Measurements from ENCODE around the gene RMI2. TPM values are rescaled to one million over a fixed set of nuclear protein-coding genes. Genes with fewer than 3 reads are reported as not detected.

Gene RMI2
- total and polyA plus RNA-seq, 4 donors, result 0.28 to 8.5 (median 0.83) TPM

DNA sequence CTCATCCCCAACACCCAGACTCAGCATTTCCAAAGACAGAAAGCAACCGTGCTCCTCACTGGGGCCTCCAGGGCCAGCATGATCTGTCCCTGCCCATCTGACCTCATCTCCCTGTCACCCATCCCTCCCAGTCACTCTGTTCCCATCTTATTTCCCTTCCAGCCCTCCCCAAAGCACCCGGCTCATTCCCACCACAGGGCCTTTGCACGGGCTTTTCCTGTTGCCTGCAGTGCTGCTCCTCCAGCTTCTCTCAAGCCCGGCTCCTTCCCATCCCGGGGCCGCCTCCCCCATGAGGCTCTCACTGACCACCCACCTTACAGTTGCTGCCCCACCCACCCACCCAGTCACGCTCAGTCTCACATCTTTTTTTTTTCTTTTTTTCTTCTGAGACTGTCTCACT lies 54.8 kb downstream of the RMI2 start:
- Histone ChIP-seq H3K4me3 (ENCODE audit: low read depth in 1 of 3, low read length in 3 of 3) (no peak overlapping the region), H3K4me1 (ENCODE audit: control insufficient read depth in 4 of 4, insufficient read depth in 4 of 4, low read length in 3 of 4) (peaks cover 2 to 31% (median 23%) of the 10 kb centered on the region in 4 donors), H3K27ac (ENCODE audit: low read depth in 1 of 2, low read length in 2 of 2) (no peak overlapping the region), H3K27me3 (ENCODE audit: control insufficient read depth in 4 of 4, insufficient read depth in 4 of 4, low read length in 3 of 4) (no peaks in the 10 kb centered on the region), H3K9me3 (ENCODE audit: control insufficient read depth in 4 of 4, low read length in 3 of 4) (no peaks in the 10 kb centered on the region), H3K9ac (ENCODE audit: low read depth in 1 of 2, low read length in 2 of 2) (no peak overlapping the region), H3K36me3 (ENCODE audit: control insufficient read depth in 4 of 4, insufficient read depth in 3 of 4, low read depth in 1 of 4, low read length in 3 of 4) (no peaks in the 10 kb centered on the region)
- WGBS, result 96% methylated on average over 7 of the region's 7 CpGs
- no peak for DNase-seq (ENCODE audit: low spot score)
- TF ChIP-seq HNF4A (conservative IDR thresholded peaks at IDR 0.05) (no peak), EGR1 (IDR thresholded peaks at IDR 0.05; ENCODE audit: low read depth in 2 of 2) (no peak), HNF4G (IDR thresholded peaks at IDR 0.05) (no peak), TAF1 (conservative IDR thresholded peaks at IDR 0.05) (no peak), FOXA2 (IDR thresholded peaks at IDR 0.05) (no peak), FOXA1 (IDR thresholded peaks at IDR 0.05) (no peak), SP1 (IDR thresholded peaks at IDR 0.05) (no peak), YY1 (IDR thresholded peaks at IDR 0.05) (no peak), NR2F2 (IDR thresholded peaks at IDR 0.05) (no peak)
- TF ChIP-seq, protein P1, sequence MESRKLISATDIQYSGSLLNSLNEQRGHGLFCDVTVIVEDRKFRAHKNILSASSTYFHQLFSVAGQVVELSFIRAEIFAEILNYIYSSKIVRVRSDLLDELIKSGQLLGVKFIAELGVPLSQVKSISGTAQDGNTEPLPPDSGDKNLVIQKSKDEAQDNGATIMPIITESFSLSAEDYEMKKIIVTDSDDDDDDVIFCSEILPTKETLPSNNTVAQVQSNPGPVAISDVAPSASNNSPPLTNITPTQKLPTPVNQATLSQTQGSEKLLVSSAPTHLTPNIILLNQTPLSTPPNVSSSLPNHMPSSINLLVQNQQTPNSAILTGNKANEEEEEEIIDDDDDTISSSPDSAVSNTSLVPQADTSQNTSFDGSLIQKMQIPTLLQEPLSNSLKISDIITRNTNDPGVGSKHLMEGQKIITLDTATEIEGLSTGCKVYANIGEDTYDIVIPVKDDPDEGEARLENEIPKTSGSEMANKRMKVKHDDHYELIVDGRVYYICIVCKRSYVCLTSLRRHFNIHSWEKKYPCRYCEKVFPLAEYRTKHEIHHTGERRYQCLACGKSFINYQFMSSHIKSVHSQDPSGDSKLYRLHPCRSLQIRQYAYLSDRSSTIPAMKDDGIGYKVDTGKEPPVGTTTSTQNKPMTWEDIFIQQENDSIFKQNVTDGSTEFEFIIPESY (IDR thresholded peaks at IDR 0.05), result no peak
- TF ChIP-seq, protein P2, sequence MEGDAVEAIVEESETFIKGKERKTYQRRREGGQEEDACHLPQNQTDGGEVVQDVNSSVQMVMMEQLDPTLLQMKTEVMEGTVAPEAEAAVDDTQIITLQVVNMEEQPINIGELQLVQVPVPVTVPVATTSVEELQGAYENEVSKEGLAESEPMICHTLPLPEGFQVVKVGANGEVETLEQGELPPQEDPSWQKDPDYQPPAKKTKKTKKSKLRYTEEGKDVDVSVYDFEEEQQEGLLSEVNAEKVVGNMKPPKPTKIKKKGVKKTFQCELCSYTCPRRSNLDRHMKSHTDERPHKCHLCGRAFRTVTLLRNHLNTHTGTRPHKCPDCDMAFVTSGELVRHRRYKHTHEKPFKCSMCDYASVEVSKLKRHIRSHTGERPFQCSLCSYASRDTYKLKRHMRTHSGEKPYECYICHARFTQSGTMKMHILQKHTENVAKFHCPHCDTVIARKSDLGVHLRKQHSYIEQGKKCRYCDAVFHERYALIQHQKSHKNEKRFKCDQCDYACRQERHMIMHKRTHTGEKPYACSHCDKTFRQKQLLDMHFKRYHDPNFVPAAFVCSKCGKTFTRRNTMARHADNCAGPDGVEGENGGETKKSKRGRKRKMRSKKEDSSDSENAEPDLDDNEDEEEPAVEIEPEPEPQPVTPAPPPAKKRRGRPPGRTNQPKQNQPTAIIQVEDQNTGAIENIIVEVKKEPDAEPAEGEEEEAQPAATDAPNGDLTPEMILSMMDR (IDR thresholded peaks at IDR 0.05; ENCODE audit: low read depth, low read length, missing input control), result no peak

Small RNA genes within 50 kb of the gene (small RNA-seq; reads per million reads assigned to genes)
- gene AC099489.2 (not detected), gene MIR548H2 (not detected), gene RF00019 (not detected)

Other genes starting within 250 kb of the RMI2 start
- gene SOCS1, start 89.3 kb upstream of the RMI2 start, total RNA-seq, result 10 to 100 TPM in 1 of 2 donors, 1 to 10 TPM in 1; 1.8 to 10.9 TPM
- gene SOCS1, start 89.3 kb upstream of the RMI2 start, polyA plus RNA-seq, result 1 to 10 TPM; 2.2 to 2.5 TPM
- not detected for gene TNP2, start 76.1 kb upstream of the RMI2 start, total RNA-seq
- not detected for gene TNP2, start 76.1 kb upstream of the RMI2 start, polyA plus RNA-seq
- not detected for gene PRM3, start 71.8 kb upstream of the RMI2 start, total RNA-seq
- gene PRM3, start 71.8 kb upstream of the RMI2 start, polyA plus RNA-seq, result not detected
- gene PRM2, start 69.0 kb upstream of the RMI2 start, total RNA-seq, result not detected
- not detected for gene PRM2, start 69.0 kb upstream of the RMI2 start, polyA plus RNA-seq
- not detected for gene PRM1, start 64.1 kb upstream of the RMI2 start, total RNA-seq
- gene PRM1, start 64.1 kb upstream of the RMI2 start, polyA plus RNA-seq, result not detected
- 10 to 100 TPM in 1 of 2 donors, 1 to 10 TPM in 1; 5.2 to 14.0 TPM for gene LITAF, start 241.5 kb downstream of the RMI2 start, total RNA-seq
- gene LITAF, start 241.5 kb downstream of the RMI2 start, polyA plus RNA-seq, result 10 to 100 TPM; 58.1 to 65.2 TPM

All from liver (tissue), 10 donors.